SU-DHL-6 (cell line): ENCODE data around the gene TCF7L1.

Source experiments
- CTCF ChIP-seq: fragments of 200-600 bp; sonication (generic); IDR thresholded peaks from one replicate; pipeline ENCODE4 v1.5.1; 2017; ENCODE audit warnings: antibody characterized with exemption, mild to moderate bottlenecking, low read length, moderate library complexity; ENCODE audit not compliant: insufficient read depth, poor library complexity, severe bottlenecking
- EZH2phosphoT487 ChIP-seq: fragments of 200-600 bp; sonication (generic), shearing (Covaris generic); conservative IDR thresholded peaks from 2 replicates; pipeline ENCODE4 v1.6.1; 2018; ENCODE audit warnings: mild to moderate bottlenecking, antibody characterized with exemption, low read length, moderate library complexity, mixed read lengths

GRCh38 chr2:85263591-85263990 lies 130.4 kb downstream of the TCF7L1 start:
- TF ChIP-seq CTCF (no peak), EZH2phosphoT487 (no peak)
